MM.1S (cell line): Measurements from ENCODE around the gene MTCP1.

ENCODE experiments used
- CTCF ChIP-seq: fragments of 300-600 bp; sonication (generic); IDR thresholded peaks from 2 replicates; pipeline ENCODE4 v1.5.1; 2016; ENCODE audit warnings: antibody characterized with exemption, low read length, mixed read lengths
- EZH2phosphoT487 ChIP-seq: fragments of 300-600 bp; sonication (generic); IDR thresholded peaks from 2 replicates; pipeline ENCODE4 v1.6.1; 2018; ENCODE audit warnings: antibody characterized with exemption, low read length

- TF ChIP-seq EZH2phosphoT487 (no peak), CTCF (no peak)
These were observed 48.4 kb downstream of the MTCP1 start, which contains the start of gene F8 for GRCh38 chrX:155022585-155022984.
